ENCODE measurements around the gene SND1.

DNA sequence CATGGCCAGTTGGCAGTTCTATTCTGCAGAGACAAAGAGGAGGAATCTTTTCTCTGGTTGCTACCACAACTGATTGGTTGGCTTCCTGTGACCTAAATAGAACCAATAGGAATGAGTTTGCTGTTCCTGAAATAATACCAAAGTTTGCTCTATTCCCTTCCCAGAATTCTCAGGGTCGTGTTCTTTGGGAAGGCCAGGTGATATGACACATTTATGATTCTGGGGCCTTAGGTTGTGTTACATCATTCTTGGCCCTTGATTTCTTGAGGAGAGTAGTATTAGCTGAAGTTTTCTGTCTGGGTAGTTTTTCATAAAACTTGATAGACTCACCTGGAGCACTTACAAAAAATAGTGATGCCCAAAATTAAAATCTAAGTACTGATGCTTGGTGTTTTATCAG, 207.3 kb downstream of the SND1 start:
- TF ChIP-seq, protein P1, sequence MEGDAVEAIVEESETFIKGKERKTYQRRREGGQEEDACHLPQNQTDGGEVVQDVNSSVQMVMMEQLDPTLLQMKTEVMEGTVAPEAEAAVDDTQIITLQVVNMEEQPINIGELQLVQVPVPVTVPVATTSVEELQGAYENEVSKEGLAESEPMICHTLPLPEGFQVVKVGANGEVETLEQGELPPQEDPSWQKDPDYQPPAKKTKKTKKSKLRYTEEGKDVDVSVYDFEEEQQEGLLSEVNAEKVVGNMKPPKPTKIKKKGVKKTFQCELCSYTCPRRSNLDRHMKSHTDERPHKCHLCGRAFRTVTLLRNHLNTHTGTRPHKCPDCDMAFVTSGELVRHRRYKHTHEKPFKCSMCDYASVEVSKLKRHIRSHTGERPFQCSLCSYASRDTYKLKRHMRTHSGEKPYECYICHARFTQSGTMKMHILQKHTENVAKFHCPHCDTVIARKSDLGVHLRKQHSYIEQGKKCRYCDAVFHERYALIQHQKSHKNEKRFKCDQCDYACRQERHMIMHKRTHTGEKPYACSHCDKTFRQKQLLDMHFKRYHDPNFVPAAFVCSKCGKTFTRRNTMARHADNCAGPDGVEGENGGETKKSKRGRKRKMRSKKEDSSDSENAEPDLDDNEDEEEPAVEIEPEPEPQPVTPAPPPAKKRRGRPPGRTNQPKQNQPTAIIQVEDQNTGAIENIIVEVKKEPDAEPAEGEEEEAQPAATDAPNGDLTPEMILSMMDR (conservative IDR thresholded peaks at IDR 0.05; ENCODE audit: low read depth, low read length), result no peak
- TF ChIP-seq EZH2 (IDR thresholded peaks at IDR 0.05; ENCODE audit: low read length, unreplicated experiment), result no peak

Data from PC-3 (cell line).